ENCODE results near the gene AURKAIP1. TPM values are rescaled to one million over a fixed set of nuclear protein-coding genes. Genes with fewer than 3 reads are reported as not detected.
A peak's percentile ranks its signal among the peaks of the same experiment; 100 is the strongest.

The AURKAIP1 gene
- total RNA-seq, 4 donors from 2014 or later = 92.7 to 134 (median 123) TPM

- peaks cover 0 to 67% (median 12%) of the 10 kb centered on the region in 4 donors for H3K27me3 ChIP-seq
- H3K4me3 ChIP-seq = peak overlapping the region in 1 of 4 donors; percentile 61
- H3K9me3 ChIP-seq = no peaks in the 10 kb centered on the region
- H3K4me1 ChIP-seq = peaks cover 38 to 74% (median 56%) of the 10 kb centered on the region in 3 donors
- no peak overlapping the region for H3K27ac ChIP-seq
- no peak for TF ChIP-seq POLR2A (IDR thresholded peaks at IDR 0.05)
- TF ChIP-seq, protein P1, sequence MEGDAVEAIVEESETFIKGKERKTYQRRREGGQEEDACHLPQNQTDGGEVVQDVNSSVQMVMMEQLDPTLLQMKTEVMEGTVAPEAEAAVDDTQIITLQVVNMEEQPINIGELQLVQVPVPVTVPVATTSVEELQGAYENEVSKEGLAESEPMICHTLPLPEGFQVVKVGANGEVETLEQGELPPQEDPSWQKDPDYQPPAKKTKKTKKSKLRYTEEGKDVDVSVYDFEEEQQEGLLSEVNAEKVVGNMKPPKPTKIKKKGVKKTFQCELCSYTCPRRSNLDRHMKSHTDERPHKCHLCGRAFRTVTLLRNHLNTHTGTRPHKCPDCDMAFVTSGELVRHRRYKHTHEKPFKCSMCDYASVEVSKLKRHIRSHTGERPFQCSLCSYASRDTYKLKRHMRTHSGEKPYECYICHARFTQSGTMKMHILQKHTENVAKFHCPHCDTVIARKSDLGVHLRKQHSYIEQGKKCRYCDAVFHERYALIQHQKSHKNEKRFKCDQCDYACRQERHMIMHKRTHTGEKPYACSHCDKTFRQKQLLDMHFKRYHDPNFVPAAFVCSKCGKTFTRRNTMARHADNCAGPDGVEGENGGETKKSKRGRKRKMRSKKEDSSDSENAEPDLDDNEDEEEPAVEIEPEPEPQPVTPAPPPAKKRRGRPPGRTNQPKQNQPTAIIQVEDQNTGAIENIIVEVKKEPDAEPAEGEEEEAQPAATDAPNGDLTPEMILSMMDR (IDR thresholded peaks at IDR 0.05) = no peak
- DNase-seq = no peak
- H3K36me3 ChIP-seq = peaks cover 0 to 23% (median 0%) of the 10 kb centered on the region in 3 donors
- 20% methylated on average over 9 of the region's 28 CpGs; no CpG with 5 or more reads in 1 of the 2 donors for WGBS, 2 donors
- intact Hi-C loops (cut with DNase I) = no loop called here
These were observed 21.4 kb downstream of the AURKAIP1 start for GRCh38 chr1:1353389-1354151.

DNA sequence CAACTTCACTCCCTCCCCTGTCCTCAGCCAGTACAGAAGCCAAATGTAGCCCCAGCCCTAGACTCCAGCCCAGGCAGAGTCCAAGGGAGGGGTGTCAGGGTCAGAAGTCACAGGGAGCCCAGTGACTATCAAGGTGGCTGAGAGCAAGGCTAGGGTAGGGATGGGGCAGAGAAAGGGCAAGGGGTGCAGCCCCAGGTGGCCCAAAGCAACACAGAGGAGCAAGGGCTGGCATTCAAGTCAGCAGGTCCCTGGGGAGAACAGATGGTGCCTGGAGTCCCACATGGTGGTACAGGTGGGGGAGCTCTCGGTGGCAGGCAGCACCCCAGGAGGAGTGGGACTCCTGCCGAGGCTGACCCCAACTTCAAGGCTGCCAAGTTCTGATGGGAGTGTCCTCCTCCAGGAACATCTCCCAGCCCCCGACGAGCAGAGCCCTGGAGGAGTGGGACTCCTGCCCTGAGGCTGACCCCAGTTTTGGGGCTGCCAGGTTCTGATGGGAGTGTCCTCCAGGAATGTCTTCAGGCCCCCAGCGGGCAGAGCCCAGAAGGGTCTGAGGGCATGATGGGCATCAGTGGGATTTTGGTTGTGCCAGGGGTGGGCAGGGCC, 22.1 kb downstream of the AURKAIP1 start:
- Histone ChIP-seq H3K4me3 (no peak overlapping the region), H3K27ac (peak overlapping the region in 1 of 4 donors; percentile 76), H3K4me1 (peaks cover 39 to 74% (median 56%) of the 10 kb centered on the region in 3 donors), H3K27me3 (peaks cover 0 to 61% (median 12%) of the 10 kb centered on the region in 4 donors), H3K9me3 (no peaks in the 10 kb centered on the region), H3K36me3 (peaks cover 0 to 23% (median 0%) of the 10 kb centered on the region in 3 donors)
- intact Hi-C loops (cut with DNase I) = no loop called here
- no peak for DNase-seq
- WGBS, 2 donors = 0% methylated on average over 1 of the region's 5 CpGs; no CpG with 5 or more reads in 1 of the 2 donors
- TF ChIP-seq POLR2A (IDR thresholded peaks at IDR 0.05) = no peak
- TF ChIP-seq, protein P1 (IDR thresholded peaks at IDR 0.05) = no peak

GRCh38 chr1:1351511-1352427, 23.2 kb downstream of the AURKAIP1 start:
- WGBS, 2 donors = 33 to 57% methylated on average over 9 to 19 of the region's 29 CpGs
- Histone ChIP-seq H3K9me3 (no peaks in the 10 kb centered on the region), H3K27ac (peak overlapping the region in 3 of 4 donors; percentile 41 to 76 (median 53)), H3K4me1 (peaks cover 50 to 74% (median 62%) of the 10 kb centered on the region in 3 donors), H3K4me3 (peak overlapping the region in 2 of 4 donors; percentile 22 to 32), H3K36me3 (peaks cover 0 to 23% (median 0%) of the 10 kb centered on the region in 3 donors), H3K27me3 (peaks cover 0 to 49% (median 12%) of the 10 kb centered on the region in 4 donors)
- no peak for DNase-seq
- TF ChIP-seq, protein P1 (IDR thresholded peaks at IDR 0.05) = no peak
- no peak for TF ChIP-seq POLR2A (IDR thresholded peaks at IDR 0.05)
- intact Hi-C loops (cut with DNase I) = no loop called here

- H3K27ac ChIP-seq = peak within 1 kb of the TSS; percentile 92 to 95 (median 94)
- peaks cover 0 to 21% (median 0%) of the 10 kb centered on the region in 3 donors for H3K36me3 ChIP-seq
- peaks cover 0 to 26% (median 6%) of the 10 kb centered on the region in 4 donors for H3K27me3 ChIP-seq
- H3K4me3 ChIP-seq = peak within 1 kb of the TSS; percentile 62 to 96 (median 86)
- H3K9me3 ChIP-seq = no peaks in the 10 kb centered on the region
- no peak for DNase-seq
- intact Hi-C loops (cut with DNase I) = no loop called here
- WGBS, 2 donors = 0% methylated on average over 12 of the region's 122 CpGs; no CpG with 5 or more reads in 1 of the 2 donors
- peak in 2 of 4 donors; percentile 20 to 53 for TF ChIP-seq POLR2A (IDR thresholded peaks at IDR 0.05)
- TF ChIP-seq, protein P1 (IDR thresholded peaks at IDR 0.05) = peak in 5 of 6 experiments; percentile 39 to 67 (median 53)
- peaks cover 63 to 74% (median 63%) of the 10 kb centered on the region in 3 donors for H3K4me1 ChIP-seq
These were observed 25.6 kb downstream of the AURKAIP1 start, which contains the start of gene DVL1 for GRCh38 chr1:1349256-1350012. DVL1 (minus strand) TSS chr1:1349418; CDS start chr1:1349065, 353 bp downstream.

Data from esophagus squamous epithelium (tissue), 5 donors.